Measurements from ENCODE around the gene KRTAP4-16. TPM values are rescaled to one million over a fixed set of nuclear protein-coding genes. Genes with fewer than 3 reads are reported as not detected.
"Not testable (repeated sequence)": the region's sequence is repeated elsewhere in the genome, so short reads cannot be mapped to it uniquely, and the experiment has no call there.

Gene KRTAP4-16
- total RNA-seq, 2 experiments from 2014 or later = not detected

GRCh38 chr17:41063449-41063848 lies 38.6 kb downstream of the KRTAP4-16 start:
- POLR2A ChIA-PET = no interaction called here
- intact Hi-C loops (cut with micrococcal nuclease) = no loop called here
- CTCF ChIA-PET = no interaction called here
- H3K9me3 Mint-ChIP-seq = no peaks in the 10 kb centered on the region
- H3K36me3 Mint-ChIP-seq = no peaks in the 10 kb centered on the region
- no peak overlapping the region for H3K4me3 Mint-ChIP-seq
- H3K27ac Mint-ChIP-seq = no peak overlapping the region
- H3K27me3 Mint-ChIP-seq = peaks cover 17% of the 10 kb centered on the region
- no peaks in the 10 kb centered on the region for H3K4me1 Mint-ChIP-seq (ENCODE audit: low read depth)
- no peak for DNase-seq

- H3K27me3 Mint-ChIP-seq = peaks cover 23% of the 10 kb centered on the region
- H3K4me1 Mint-ChIP-seq (ENCODE audit: low read depth) = no peaks in the 10 kb centered on the region
- no peak overlapping the region for H3K4me3 Mint-ChIP-seq
- no peaks in the 10 kb centered on the region for H3K36me3 Mint-ChIP-seq
- CTCF ChIA-PET = no interaction called here
- H3K27ac Mint-ChIP-seq = no peak overlapping the region
- DNase-seq = no peak
- H3K9me3 Mint-ChIP-seq = peaks cover 4% of the 10 kb centered on the region
- intact Hi-C loops (cut with micrococcal nuclease) = no loop called here
- POLR2A ChIA-PET = no interaction called here
Observed at GRCh38 chr17:41061964-41062363, 40.0 kb downstream of the KRTAP4-16 start.

- CTCF ChIA-PET = no interaction called here
- DNase-seq = no peak
- no peaks in the 10 kb centered on the region for H3K36me3 Mint-ChIP-seq
- H3K27ac Mint-ChIP-seq = no peak within 1 kb of the TSS
- H3K9me3 Mint-ChIP-seq = peaks cover 4% of the 10 kb centered on the region
- H3K4me3 Mint-ChIP-seq = no peak within 1 kb of the TSS
- peaks cover 24% of the 10 kb centered on the region for H3K27me3 Mint-ChIP-seq
- H3K4me1 Mint-ChIP-seq (ENCODE audit: low read depth) = no peaks in the 10 kb centered on the region
- intact Hi-C loops (cut with micrococcal nuclease) = no loop called here
- POLR2A ChIA-PET = no interaction called here
Observed at GRCh38 chr17:41060052-41060604, 41.9 kb downstream of the KRTAP4-16 start, which contains the start of gene KRTAP2-3. Gene KRTAP2-3, minus strand, starts transcription at chr17:41060114. Its CDS starts 64 bp downstream, at chr17:41060050.

- H3K27ac Mint-ChIP-seq; H3K36me3 Mint-ChIP-seq; H3K4me3 Mint-ChIP-seq; POLR2A ChIA-PET; DNase-seq; H3K4me1 Mint-ChIP-seq (ENCODE audit: low read depth); intact Hi-C loops (cut with micrococcal nuclease); H3K9me3 Mint-ChIP-seq: not testable (repeated sequence)
- CTCF ChIA-PET = interaction anchor here (1.4 kb wide), 1 partner anchor 589 kb away, joined by 3 read pairs; no protein-coding TSS in a partner anchor
- H3K27me3 Mint-ChIP-seq = peaks cover 25% of the 10 kb centered on the region
Observed at GRCh38 chr17:41059276-41060051, 42.5 kb downstream of the KRTAP4-16 start.

GRCh38 chr17:41058741-41059140 lies 43.3 kb downstream of the KRTAP4-16 start:
- ChIA-PET POLR2A (no interaction called here), CTCF (interaction anchor here (1.4 kb wide), 1 partner anchor 590 kb away, joined by 3 read pairs; no protein-coding TSS in a partner anchor)
- Mint-ChIP-seq H3K9me3 (peaks cover 4% of the 10 kb centered on the region), H3K4me1 (ENCODE audit: low read depth) (no peaks in the 10 kb centered on the region), H3K36me3 (no peaks in the 10 kb centered on the region), H3K27me3 (peaks cover 25% of the 10 kb centered on the region), H3K4me3 (no peak overlapping the region), H3K27ac (no peak overlapping the region)
- DNase-seq = no peak
- intact Hi-C loops (cut with micrococcal nuclease) = no loop called here

GRCh38 chr17:41057547-41057946 lies 44.5 kb downstream of the KRTAP4-16 start:
- CTCF ChIA-PET = no interaction called here
- no peaks in the 10 kb centered on the region for H3K4me1 Mint-ChIP-seq (ENCODE audit: low read depth)
- POLR2A ChIA-PET = no interaction called here

GRCh38 chr17:41055130-41055529 lies 46.9 kb downstream of the KRTAP4-16 start, which contains the start of gene KRTAP2-2:
Gene KRTAP2-2, minus strand, starts transcription at chr17:41055230. Its CDS starts 19 bp downstream, at chr17:41055211.
- POLR2A ChIA-PET; H3K4me1 Mint-ChIP-seq (ENCODE audit: low read depth); H3K27ac Mint-ChIP-seq; intact Hi-C loops (cut with micrococcal nuclease); DNase-seq; H3K9me3 Mint-ChIP-seq; H3K36me3 Mint-ChIP-seq; CTCF ChIA-PET; H3K4me3 Mint-ChIP-seq: not testable (repeated sequence)
- H3K27me3 Mint-ChIP-seq = peaks cover 20% of the 10 kb centered on the region

More at GRCh38 chr17:41057547-41057946, 44.5 kb downstream of the KRTAP4-16 start:
- H3K27me3 Mint-ChIP-seq = peaks cover 25% of the 10 kb centered on the region
- no peak overlapping the region for H3K27ac Mint-ChIP-seq
- no peak overlapping the region for H3K4me3 Mint-ChIP-seq
- no peak for DNase-seq
- H3K9me3 Mint-ChIP-seq = peaks cover 4% of the 10 kb centered on the region
- intact Hi-C loops (cut with micrococcal nuclease) = no loop called here
- no peaks in the 10 kb centered on the region for H3K36me3 Mint-ChIP-seq

- POLR2A ChIA-PET, H3K9me3 Mint-ChIP-seq: not testable (repeated sequence)
Observed at GRCh38 chr17:41054556-41054955, 47.5 kb downstream of the KRTAP4-16 start.

GRCh38 chr17:41054025-41054424 lies 48.0 kb downstream of the KRTAP4-16 start:
- intact Hi-C loops (cut with micrococcal nuclease) = no loop called here
- H3K27ac Mint-ChIP-seq = no peak overlapping the region
- H3K4me3 Mint-ChIP-seq = no peak overlapping the region
- no peaks in the 10 kb centered on the region for H3K4me1 Mint-ChIP-seq (ENCODE audit: low read depth)
- no peak for DNase-seq
- H3K27me3 Mint-ChIP-seq = peaks cover 17% of the 10 kb centered on the region
- H3K9me3 Mint-ChIP-seq = peaks cover 4% of the 10 kb centered on the region
- ChIA-PET POLR2A (no interaction called here), CTCF (no interaction called here)
- no peaks in the 10 kb centered on the region for H3K36me3 Mint-ChIP-seq

More at GRCh38 chr17:41054556-41054955, 47.5 kb downstream of the KRTAP4-16 start:
- H3K4me3 Mint-ChIP-seq; intact Hi-C loops (cut with micrococcal nuclease); H3K4me1 Mint-ChIP-seq (ENCODE audit: low read depth); DNase-seq; H3K27ac Mint-ChIP-seq; CTCF ChIA-PET; H3K36me3 Mint-ChIP-seq: not testable (repeated sequence)
- peaks cover 19% of the 10 kb centered on the region for H3K27me3 Mint-ChIP-seq

- CTCF ChIA-PET = interaction anchor here (0.6 kb wide), 1 partner anchor 618 kb away, joined by 3 read pairs; no protein-coding TSS in a partner anchor
- intact Hi-C loops (cut with micrococcal nuclease) = no loop called here
- no peak for DNase-seq
- H3K4me3 Mint-ChIP-seq = no peak overlapping the region
- peaks cover 18% of the 10 kb centered on the region for H3K27me3 Mint-ChIP-seq
- no peak overlapping the region for H3K27ac Mint-ChIP-seq
- no peaks in the 10 kb centered on the region for H3K4me1 Mint-ChIP-seq (ENCODE audit: low read depth)
- POLR2A ChIA-PET = no interaction called here
- no peaks in the 10 kb centered on the region for H3K36me3 Mint-ChIP-seq
- H3K9me3 Mint-ChIP-seq = peaks cover 3% of the 10 kb centered on the region
Observed at GRCh38 chr17:41052566-41052965, 49.4 kb downstream of the KRTAP4-16 start.

Measured in activated CD4-positive, alpha-beta memory T cell treated with anti-CD3 and anti-CD28 coated beads for 36 hours (primary cell).